HEK293 (cell line): ENCODE measurements around the gene IZUMO2.

Source experiments
- CTCF ChIA-PET: fragments of 350-600 bp; formaldehyde crosslinking; extraction: SDS; loops from one replicate; lab custom pipeline; 2021; ENCODE audit warnings: antibody characterized with exemption; lab: Yijun Ruan, JAX
- POLR2A ChIA-PET: fragments of 300-600 bp; formaldehyde crosslinking; extraction: SDS; loops from one replicate; lab custom pipeline; 2020; ENCODE audit warnings: antibody characterized with exemption, inconsistent platforms; lab: Yijun Ruan, JAX
- H3K27ac ChIP-seq: fragments of 200-500 bp; sonication (Bioruptor generic); 2 replicates; pipeline ENCODE4 v1.5.1; 2014; ENCODE audit warnings: low read depth, low read length, control low read depth, inconsistent platforms; ENCODE audit errors: extremely low read depth
- H3K36me3 ChIP-seq, 2 experiments: fragments of 200-500 bp in 1 of 2; sonication (Bioruptor generic) in 1 of 2; 1 replicate in 1 of 2; 2 replicates in 1 of 2; pipeline ENCODE4 v1.5.1; 2014 to 2017; ENCODE audit warnings: inconsistent platforms in 2 of 2, low read length in 2 of 2; ENCODE audit not compliant: control insufficient read depth in 2 of 2, insufficient read depth in 1 of 2
- H3K4me1 ChIP-seq: fragments of 200-500 bp; sonication (Bioruptor generic); 2 replicates; pipeline ENCODE4 v1.5.1; 2014; ENCODE audit warnings: mild to moderate bottlenecking, low read length, inconsistent platforms; ENCODE audit not compliant: control insufficient read depth, insufficient read depth
- H3K4me3 ChIP-seq: 2 replicates; pipeline ENCODE4 v1.5.1; 2011; ENCODE audit warnings: low read depth, mild to moderate bottlenecking, control low read depth, low read length, moderate library complexity
- H3K9me3 ChIP-seq: fragments of 200-500 bp; sonication (Bioruptor generic); 2 replicates; pipeline ENCODE4 v1.5.1; 2014; ENCODE audit warnings: low read depth, low read length, inconsistent platforms; ENCODE audit not compliant: control insufficient read depth, insufficient read depth
- ELK4 ChIP-seq: IDR thresholded peaks from 2 replicates; pipeline ENCODE4 v1.6.1; 2011; ENCODE audit warnings: mild to moderate bottlenecking, low read depth, low read length, borderline replicate concordance
- GLIS1 ChIP-seq: fragments of 450-650 bp; formaldehyde crosslinking; IDR thresholded peaks from 2 replicates; pipeline ENCODE4 v1.5.1; 2016; ENCODE audit warnings: missing biosample characterization, missing genetic modification characterization
- HOXA7 ChIP-seq: sonication (generic); formaldehyde crosslinking; IDR thresholded peaks from 2 replicates; pipeline ENCODE4 v1.8.1; 2022; ENCODE audit warnings: missing genetic modification reagents, borderline replicate concordance
- PRDM4 ChIP-seq: fragments of 450-650 bp; formaldehyde crosslinking; IDR thresholded peaks from 2 replicates; pipeline ENCODE4 v1.5.1; 2017; ENCODE audit warnings: missing biosample characterization, missing genetic modification characterization
- ZBTB48 ChIP-seq: fragments of 450-650 bp; formaldehyde crosslinking; IDR thresholded peaks from 2 replicates; pipeline ENCODE4 v1.5.1; 2016; ENCODE audit warnings: missing biosample characterization, missing genetic modification characterization
- ZNF140 ChIP-seq: fragments of 450-650 bp; formaldehyde crosslinking; IDR thresholded peaks from 2 replicates; pipeline ENCODE4 v1.5.1; 2016; ENCODE audit warnings: missing biosample characterization, missing genetic modification characterization
- ZNF146 ChIP-seq: fragments of 450-650 bp; formaldehyde crosslinking; IDR thresholded peaks from 2 replicates; pipeline ENCODE4 v1.5.1; 2016; ENCODE audit warnings: missing biosample characterization, missing genetic modification characterization
- ZNF24 ChIP-seq: fragments of 450-650 bp; formaldehyde crosslinking; IDR thresholded peaks from 2 replicates; pipeline ENCODE4 v1.5.1; 2016; ENCODE audit warnings: missing biosample characterization, missing genetic modification characterization
- ZNF398 ChIP-seq: fragments of 450-650 bp; formaldehyde crosslinking; IDR thresholded peaks from 2 replicates; pipeline ENCODE4 v1.5.1; 2017; ENCODE audit warnings: missing biosample characterization, missing genetic modification characterization
- ZNF521 ChIP-seq: fragments of 450-650 bp; formaldehyde crosslinking; IDR thresholded peaks from 2 replicates; pipeline ENCODE4 v1.5.1; 2017; ENCODE audit warnings: missing biosample characterization, mild to moderate bottlenecking, missing genetic modification characterization
- ZNF560 ChIP-seq: fragments of 450-650 bp; formaldehyde crosslinking; IDR thresholded peaks from 2 replicates; pipeline ENCODE4 v1.5.1; 2017; ENCODE audit warnings: missing biosample characterization, missing genetic modification characterization, borderline replicate concordance
- ZNF623 ChIP-seq: fragments of 450-650 bp; formaldehyde crosslinking; IDR thresholded peaks from 2 replicates; pipeline ENCODE4 v1.5.1; 2016; ENCODE audit warnings: missing biosample characterization, missing genetic modification characterization
- ZNF792 ChIP-seq: fragments of 450-650 bp; formaldehyde crosslinking; IDR thresholded peaks from 2 replicates; pipeline ENCODE4 v1.5.1; 2016; ENCODE audit warnings: missing biosample characterization, missing genetic modification characterization
- ZNF830 ChIP-seq: fragments of 450-650 bp; IDR thresholded peaks from 2 replicates; pipeline ENCODE4 v1.5.0; 2018; ENCODE audit warnings: missing biosample characterization, missing genetic modification characterization, low read depth, mild to moderate bottlenecking, moderate library complexity
- TF ChIP-seq, protein P1 (sequence below): fragments of 450-650 bp; formaldehyde crosslinking; conservative IDR thresholded peaks from 2 replicates; pipeline ENCODE4 v1.5.1; 2016; ENCODE audit warnings: low read depth, missing biosample characterization, missing genetic modification characterization
- TF ChIP-seq, protein P2 (sequence below): fragments of 450-650 bp; formaldehyde crosslinking; IDR thresholded peaks from 2 replicates; pipeline ENCODE4 v1.5.1; 2016; ENCODE audit warnings: missing biosample characterization, missing genetic modification characterization
- TF ChIP-seq, protein P3 (sequence below): fragments of 450-650 bp; formaldehyde crosslinking; conservative IDR thresholded peaks from 2 replicates; pipeline ENCODE4 v1.5.1; 2016; ENCODE audit warnings: low read depth, missing biosample characterization, missing genetic modification characterization

Gene IZUMO2

GRCh38 chr19:50204081-50204428 lies 41.0 kb upstream of the IZUMO2 start (continued):
- TF ChIP-seq, protein P1, sequence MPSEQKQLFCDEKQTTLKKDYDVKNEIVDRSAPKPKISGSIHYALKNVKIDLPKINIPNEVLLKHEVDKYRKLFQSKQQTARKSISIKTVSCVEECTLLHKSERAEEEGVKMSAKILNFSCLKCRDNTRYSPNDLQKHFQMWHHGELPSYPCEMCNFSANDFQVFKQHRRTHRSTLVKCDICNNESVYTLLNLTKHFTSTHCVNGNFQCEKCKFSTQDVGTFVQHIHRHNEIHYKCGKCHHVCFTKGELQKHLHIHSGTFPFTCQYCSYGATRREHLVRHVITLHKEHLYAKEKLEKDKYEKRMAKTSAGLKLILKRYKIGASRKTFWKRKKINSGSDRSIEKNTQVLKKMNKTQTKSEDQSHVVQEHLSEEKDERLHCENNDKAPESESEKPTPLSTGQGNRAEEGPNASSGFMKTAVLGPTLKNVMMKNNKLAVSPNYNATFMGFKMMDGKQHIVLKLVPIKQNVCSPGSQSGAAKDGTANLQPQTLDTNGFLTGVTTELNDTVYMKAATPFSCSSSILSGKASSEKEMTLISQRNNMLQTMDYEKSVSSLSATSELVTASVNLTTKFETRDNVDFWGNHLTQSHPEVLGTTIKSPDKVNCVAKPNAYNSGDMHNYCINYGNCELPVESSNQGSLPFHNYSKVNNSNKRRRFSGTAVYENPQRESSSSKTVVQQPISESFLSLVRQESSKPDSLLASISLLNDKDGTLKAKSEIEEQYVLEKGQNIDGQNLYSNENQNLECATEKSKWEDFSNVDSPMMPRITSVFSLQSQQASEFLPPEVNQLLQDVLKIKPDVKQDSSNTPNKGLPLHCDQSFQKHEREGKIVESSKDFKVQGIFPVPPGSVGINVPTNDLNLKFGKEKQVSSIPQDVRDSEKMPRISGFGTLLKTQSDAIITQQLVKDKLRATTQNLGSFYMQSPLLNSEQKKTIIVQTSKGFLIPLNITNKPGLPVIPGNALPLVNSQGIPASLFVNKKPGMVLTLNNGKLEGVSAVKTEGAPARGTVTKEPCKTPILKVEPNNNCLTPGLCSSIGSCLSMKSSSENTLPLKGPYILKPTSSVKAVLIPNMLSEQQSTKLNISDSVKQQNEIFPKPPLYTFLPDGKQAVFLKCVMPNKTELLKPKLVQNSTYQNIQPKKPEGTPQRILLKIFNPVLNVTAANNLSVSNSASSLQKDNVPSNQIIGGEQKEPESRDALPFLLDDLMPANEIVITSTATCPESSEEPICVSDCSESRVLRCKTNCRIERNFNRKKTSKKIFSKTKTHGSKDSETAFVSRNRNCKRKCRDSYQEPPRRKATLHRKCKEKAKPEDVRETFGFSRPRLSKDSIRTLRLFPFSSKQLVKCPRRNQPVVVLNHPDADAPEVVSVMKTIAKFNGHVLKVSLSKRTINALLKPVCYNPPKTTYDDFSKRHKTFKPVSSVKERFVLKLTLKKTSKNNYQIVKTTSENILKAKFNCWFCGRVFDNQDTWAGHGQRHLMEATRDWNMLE = no peak
- TF ChIP-seq ZNF623 (tag by site-specific recombination) (0 out of 2 replicates have a peak, but pooled peaks have one; percentile 8), ZNF521 (tag by site-specific recombination) (no peak), ZNF146 (tag by site-specific recombination) (no peak), ZNF792 (tag by site-specific recombination) (no peak), ZNF140 (tag by site-specific recombination) (no peak), ZNF398 (no peak)
- TF ChIP-seq, protein P2, sequence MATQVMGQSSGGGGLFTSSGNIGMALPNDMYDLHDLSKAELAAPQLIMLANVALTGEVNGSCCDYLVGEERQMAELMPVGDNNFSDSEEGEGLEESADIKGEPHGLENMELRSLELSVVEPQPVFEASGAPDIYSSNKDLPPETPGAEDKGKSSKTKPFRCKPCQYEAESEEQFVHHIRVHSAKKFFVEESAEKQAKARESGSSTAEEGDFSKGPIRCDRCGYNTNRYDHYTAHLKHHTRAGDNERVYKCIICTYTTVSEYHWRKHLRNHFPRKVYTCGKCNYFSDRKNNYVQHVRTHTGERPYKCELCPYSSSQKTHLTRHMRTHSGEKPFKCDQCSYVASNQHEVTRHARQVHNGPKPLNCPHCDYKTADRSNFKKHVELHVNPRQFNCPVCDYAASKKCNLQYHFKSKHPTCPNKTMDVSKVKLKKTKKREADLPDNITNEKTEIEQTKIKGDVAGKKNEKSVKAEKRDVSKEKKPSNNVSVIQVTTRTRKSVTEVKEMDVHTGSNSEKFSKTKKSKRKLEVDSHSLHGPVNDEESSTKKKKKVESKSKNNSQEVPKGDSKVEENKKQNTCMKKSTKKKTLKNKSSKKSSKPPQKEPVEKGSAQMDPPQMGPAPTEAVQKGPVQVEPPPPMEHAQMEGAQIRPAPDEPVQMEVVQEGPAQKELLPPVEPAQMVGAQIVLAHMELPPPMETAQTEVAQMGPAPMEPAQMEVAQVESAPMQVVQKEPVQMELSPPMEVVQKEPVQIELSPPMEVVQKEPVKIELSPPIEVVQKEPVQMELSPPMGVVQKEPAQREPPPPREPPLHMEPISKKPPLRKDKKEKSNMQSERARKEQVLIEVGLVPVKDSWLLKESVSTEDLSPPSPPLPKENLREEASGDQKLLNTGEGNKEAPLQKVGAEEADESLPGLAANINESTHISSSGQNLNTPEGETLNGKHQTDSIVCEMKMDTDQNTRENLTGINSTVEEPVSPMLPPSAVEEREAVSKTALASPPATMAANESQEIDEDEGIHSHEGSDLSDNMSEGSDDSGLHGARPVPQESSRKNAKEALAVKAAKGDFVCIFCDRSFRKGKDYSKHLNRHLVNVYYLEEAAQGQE = no peak

DNA sequence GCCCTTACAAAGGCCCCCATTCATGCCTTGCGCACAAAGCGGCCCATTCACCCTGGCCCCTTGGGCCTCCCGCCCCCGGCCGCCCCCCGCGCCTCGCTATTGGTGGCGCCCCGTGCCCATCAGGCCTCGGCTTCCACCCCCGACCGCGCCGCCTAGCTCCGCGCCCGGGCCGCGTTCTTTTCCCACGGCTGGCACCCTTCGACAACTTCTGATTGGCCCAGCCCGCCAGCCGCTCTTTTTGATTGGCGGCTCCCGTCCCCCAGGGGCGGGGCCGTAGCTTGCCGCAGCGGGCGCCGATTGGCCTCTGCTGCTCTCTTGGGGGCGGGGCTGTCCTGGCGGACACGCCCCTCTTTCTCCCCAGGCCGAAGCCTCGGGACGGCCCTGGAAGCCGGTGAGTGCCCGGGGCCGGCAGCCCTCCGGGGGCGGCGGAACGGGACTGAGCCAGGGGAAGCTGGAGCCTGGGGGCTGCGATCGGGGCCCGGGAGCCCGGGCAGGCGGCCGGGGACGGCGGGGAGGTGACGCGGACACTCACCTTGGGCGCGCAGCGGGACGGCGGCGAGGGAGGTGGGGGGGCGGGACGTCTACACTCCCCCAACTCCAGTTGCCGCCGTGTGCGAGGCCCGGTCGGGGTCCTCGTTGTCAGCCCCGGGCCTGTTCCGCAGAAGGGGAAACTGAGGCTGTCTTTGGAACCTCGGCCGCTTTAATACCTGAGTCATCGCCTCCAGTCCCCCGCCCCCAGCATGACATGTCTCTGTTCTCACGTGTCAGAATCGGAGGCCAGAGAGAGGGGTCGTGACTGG lies 40.4 kb upstream of the IZUMO2 start, which contains the start of gene MYH14:
Gene MYH14 (plus strand): TSS at position 342 of the 800 bp plus-strand sequence. CDS start 6,744 bp downstream, outside the sequence.
- CTCF ChIA-PET = interaction anchor here (0.6 to 2.0 kb wide), 8 partner anchors 10 to 168 kb away, joined by 3 to 6 read pairs (median 3); no protein-coding TSS in a partner anchor
- peak within 1 kb of the TSS; percentile 41; the same call in 1 of the 2 replicates for H3K27ac ChIP-seq
- peaks cover 7% of the 10 kb centered on the region; the same call in 1 of the 2 replicates for H3K4me1 ChIP-seq
- peak; percentile 50; the same call in 1 of the 2 replicates for TF ChIP-seq ZBTB48 (tag by site-specific recombination)
- TF ChIP-seq ELK4 = no peak
- no peak; the same call in 1 of the 2 replicates for TF ChIP-seq GLIS1 (tag by site-specific recombination)
- no peak for TF ChIP-seq PRDM4 (tag by site-specific recombination)
- TF ChIP-seq, protein P3, sequence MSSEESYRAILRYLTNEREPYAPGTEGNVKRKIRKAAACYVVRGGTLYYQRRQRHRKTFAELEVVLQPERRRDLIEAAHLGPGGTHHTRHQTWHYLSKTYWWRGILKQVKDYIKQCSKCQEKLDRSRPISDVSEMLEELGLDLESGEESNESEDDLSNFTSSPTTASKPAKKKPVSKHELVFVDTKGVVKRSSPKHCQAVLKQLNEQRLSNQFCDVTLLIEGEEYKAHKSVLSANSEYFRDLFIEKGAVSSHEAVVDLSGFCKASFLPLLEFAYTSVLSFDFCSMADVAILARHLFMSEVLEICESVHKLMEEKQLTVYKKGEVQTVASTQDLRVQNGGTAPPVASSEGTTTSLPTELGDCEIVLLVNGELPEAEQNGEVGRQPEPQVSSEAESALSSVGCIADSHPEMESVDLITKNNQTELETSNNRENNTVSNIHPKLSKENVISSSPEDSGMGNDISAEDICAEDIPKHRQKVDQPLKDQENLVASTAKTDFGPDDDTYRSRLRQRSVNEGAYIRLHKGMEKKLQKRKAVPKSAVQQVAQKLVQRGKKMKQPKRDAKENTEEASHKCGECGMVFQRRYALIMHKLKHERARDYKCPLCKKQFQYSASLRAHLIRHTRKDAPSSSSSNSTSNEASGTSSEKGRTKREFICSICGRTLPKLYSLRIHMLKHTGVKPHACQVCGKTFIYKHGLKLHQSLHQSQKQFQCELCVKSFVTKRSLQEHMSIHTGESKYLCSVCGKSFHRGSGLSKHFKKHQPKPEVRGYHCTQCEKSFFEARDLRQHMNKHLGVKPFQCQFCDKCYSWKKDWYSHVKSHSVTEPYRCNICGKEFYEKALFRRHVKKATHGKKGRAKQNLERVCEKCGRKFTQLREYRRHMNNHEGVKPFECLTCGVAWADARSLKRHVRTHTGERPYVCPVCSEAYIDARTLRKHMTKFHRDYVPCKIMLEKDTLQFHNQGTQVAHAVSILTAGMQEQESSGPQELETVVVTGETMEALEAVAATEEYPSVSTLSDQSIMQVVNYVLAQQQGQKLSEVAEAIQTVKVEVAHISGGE (tag by site-specific recombination) = no peak
- no peak for TF ChIP-seq ZNF24 (tag by site-specific recombination)
- no peak for TF ChIP-seq HOXA7
- no peak for TF ChIP-seq ZNF560 (tag by site-specific recombination)
- TF ChIP-seq ZNF830 (tag by site-specific recombination) = no peak

More for the DNA sequence above, 40.4 kb upstream of the IZUMO2 start, which contains the start of gene MYH14:
- H3K36me3 ChIP-seq = no peaks in the 10 kb centered on the region
- no peaks in the 10 kb centered on the region for H3K9me3 ChIP-seq
- POLR2A ChIA-PET = interaction anchor here (0.6 to 1.2 kb wide), 12 partner anchors 9 to 601 kb away, joined by 3 to 8 read pairs (median 4); partner anchors contain the start of genes KCNC3 and POLD1
- H3K4me3 ChIP-seq = peak within 1 kb of the TSS; percentile 53
